RWPE2 (cell line): ENCODE measurements around the gene HVCN1.

Experiments
- ATAC-seq: fragments of 200-7000 bp; cut with Tn5 transposase; 3 replicates; pipeline ENCODE4 v1.9.1; 2021; ENCODE audit warnings: low read depth
- DNase-seq: peaks from one replicate; pipeline ENCODE4 v3.0.0-alpha.2; 2020; ENCODE audit warnings: low spot score
- H3K27ac ChIP-seq: fragments of 450-650 bp; 2 replicates; pipeline ENCODE4 v1.5.1; 2017; ENCODE audit warnings: mild to moderate bottlenecking; ENCODE audit not compliant: poor library complexity, severe bottlenecking
- H3K27me3 ChIP-seq: fragments of 250-450 bp; sonication (Bioruptor Pico); 2 replicates; pipeline ENCODE4 v1.5.1; 2021; ENCODE audit warnings: mild to moderate bottlenecking, moderate library complexity; ENCODE audit not compliant: insufficient read depth, poor library complexity, severe bottlenecking
- H3K36me3 ChIP-seq: fragments of 250-450 bp; sonication (Bioruptor Pico); 2 replicates; pipeline ENCODE4 v1.5.1; 2020; ENCODE audit warnings: low read depth, mild to moderate bottlenecking, moderate library complexity
- H3K4me1 ChIP-seq: fragments of 250-450 bp; sonication (Bioruptor Pico); 2 replicates; pipeline ENCODE4 v1.5.1; 2021; ENCODE audit warnings: mild to moderate bottlenecking, moderate library complexity; ENCODE audit not compliant: insufficient read depth, poor library complexity, severe bottlenecking
- H3K4me3 ChIP-seq: fragments of 250-450 bp; sonication (Bioruptor Pico); 2 replicates; pipeline ENCODE4 v1.5.1; 2021; ENCODE audit warnings: mild to moderate bottlenecking, moderate library complexity; ENCODE audit not compliant: severe bottlenecking
- H3K9me3 ChIP-seq: fragments of 250-450 bp; sonication (Bioruptor Pico); 2 replicates; pipeline ENCODE4 v1.5.1; 2021; ENCODE audit warnings: mild to moderate bottlenecking, moderate library complexity; ENCODE audit not compliant: severe bottlenecking
- TF ChIP-seq, protein P1 (sequence below): fragments of 450-650 bp; IDR thresholded peaks from one replicate; pipeline ENCODE4 v1.5.1; 2017; ENCODE audit warnings: mild to moderate bottlenecking, moderate library complexity; ENCODE audit not compliant: poor library complexity, severe bottlenecking

Gene HVCN1

DNA sequence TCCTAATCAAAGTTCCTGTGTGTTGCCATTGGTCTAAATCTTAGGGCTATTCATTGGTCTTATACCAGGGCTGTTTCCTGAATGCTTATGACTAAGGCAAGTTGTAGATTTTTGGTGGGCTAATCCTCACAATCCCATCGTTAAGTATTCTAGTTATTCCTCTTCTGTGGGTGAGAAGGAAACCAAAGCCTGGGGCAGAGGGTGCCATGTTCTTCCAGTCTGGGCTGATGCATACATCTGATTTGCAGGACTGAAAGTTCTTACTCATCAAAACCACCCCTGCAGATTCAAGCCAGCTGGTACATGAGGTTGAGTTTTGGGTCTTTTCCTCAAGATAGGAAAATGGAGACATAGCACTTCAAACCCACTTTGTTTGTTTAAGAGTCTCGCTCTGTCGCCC lies 28.1 kb upstream of the HVCN1 start:
- H3K36me3 ChIP-seq: peaks cover 38% of the 10 kb centered on the region
- no peaks in the 10 kb centered on the region for H3K4me1 ChIP-seq
- no peaks in the 10 kb centered on the region for H3K9me3 ChIP-seq
- H3K27ac ChIP-seq: no peak overlapping the region
- H3K27me3 ChIP-seq: no peaks in the 10 kb centered on the region
- no peak for DNase-seq
- no peak overlapping the region for H3K4me3 ChIP-seq
- TF ChIP-seq, protein P1, sequence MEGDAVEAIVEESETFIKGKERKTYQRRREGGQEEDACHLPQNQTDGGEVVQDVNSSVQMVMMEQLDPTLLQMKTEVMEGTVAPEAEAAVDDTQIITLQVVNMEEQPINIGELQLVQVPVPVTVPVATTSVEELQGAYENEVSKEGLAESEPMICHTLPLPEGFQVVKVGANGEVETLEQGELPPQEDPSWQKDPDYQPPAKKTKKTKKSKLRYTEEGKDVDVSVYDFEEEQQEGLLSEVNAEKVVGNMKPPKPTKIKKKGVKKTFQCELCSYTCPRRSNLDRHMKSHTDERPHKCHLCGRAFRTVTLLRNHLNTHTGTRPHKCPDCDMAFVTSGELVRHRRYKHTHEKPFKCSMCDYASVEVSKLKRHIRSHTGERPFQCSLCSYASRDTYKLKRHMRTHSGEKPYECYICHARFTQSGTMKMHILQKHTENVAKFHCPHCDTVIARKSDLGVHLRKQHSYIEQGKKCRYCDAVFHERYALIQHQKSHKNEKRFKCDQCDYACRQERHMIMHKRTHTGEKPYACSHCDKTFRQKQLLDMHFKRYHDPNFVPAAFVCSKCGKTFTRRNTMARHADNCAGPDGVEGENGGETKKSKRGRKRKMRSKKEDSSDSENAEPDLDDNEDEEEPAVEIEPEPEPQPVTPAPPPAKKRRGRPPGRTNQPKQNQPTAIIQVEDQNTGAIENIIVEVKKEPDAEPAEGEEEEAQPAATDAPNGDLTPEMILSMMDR: no peak
- peak; percentile 32; the same call in 1 of the 3 replicates for ATAC-seq

DNA sequence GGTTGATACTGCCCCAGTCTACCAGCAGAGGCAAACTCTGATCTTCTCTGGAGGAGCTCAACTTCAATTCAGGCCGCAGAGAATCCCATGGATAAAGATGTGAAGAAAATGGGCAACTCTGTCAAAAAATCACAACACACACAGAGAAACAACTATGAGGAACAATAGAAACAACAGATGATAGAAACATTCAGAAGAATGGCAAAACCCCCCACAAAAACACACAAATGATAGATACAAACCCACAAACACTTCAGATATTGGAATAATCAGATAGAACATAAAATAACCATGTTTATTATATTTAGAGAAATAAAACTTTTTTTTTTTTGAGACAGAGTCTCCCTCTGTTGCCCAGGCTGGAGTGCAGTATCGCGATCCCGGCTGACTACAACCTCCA lies 20.0 kb upstream of the HVCN1 start:
- no peak for DNase-seq
- H3K27me3 ChIP-seq: no peaks in the 10 kb centered on the region
- no peak overlapping the region for H3K27ac ChIP-seq
- no peak for ATAC-seq
- TF ChIP-seq, protein P1: no peak
- no peak overlapping the region for H3K4me3 ChIP-seq
- no peaks in the 10 kb centered on the region for H3K36me3 ChIP-seq
- no peaks in the 10 kb centered on the region for H3K4me1 ChIP-seq
- no peaks in the 10 kb centered on the region for H3K9me3 ChIP-seq

DNA sequence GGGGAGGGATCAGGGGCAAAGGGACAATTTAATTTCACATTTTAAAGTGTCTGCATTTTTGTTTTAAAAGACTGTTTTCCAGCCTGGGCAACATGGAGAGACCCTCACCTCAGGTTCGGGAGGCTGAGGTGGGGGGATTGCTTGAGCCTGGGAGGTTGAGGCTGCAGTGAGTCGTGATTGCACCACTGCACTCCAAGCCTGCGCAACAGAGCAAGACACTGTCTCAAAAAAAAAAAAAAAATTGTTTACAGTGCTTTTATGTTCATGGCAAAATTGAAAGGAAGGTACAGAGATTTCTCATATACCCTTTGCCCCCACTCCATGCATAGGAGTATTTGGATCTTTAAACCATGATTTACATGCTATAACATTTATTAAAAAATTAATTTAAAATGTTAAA lies 16.4 kb upstream of the HVCN1 start:
- Histone ChIP-seq H3K9me3 (no peaks in the 10 kb centered on the region), H3K36me3 (no peaks in the 10 kb centered on the region), H3K4me3 (no peak overlapping the region), H3K4me1 (no peaks in the 10 kb centered on the region), H3K27ac (no peak overlapping the region), H3K27me3 (no peaks in the 10 kb centered on the region)
- TF ChIP-seq, protein P1: no peak
- no peak for DNase-seq
- no peak for ATAC-seq

DNA sequence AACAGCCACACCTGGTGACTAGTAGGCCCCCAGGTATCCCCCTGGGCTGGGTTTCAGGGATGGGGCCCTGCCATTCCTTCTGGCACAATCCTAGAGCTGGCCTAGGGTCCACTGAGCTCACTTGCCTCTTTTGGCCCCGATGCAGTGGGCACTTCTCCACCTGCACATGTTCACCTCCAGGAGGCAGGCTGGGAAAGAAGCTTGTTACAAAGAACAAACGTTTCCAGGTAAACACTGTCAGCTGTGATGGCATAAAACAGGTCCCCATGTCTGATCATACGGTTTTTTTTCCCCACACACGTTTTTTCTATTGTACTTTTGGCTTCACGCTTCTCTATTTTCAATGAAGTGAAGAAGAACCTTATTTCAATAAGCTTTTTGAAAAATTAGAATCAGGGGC lies 15.8 kb upstream of the HVCN1 start:
- H3K4me3 ChIP-seq: no peak overlapping the region
- H3K9me3 ChIP-seq: no peaks in the 10 kb centered on the region
- H3K27me3 ChIP-seq: no peaks in the 10 kb centered on the region
- no peak for DNase-seq
- no peak overlapping the region for H3K27ac ChIP-seq
- TF ChIP-seq, protein P1: peak; percentile 27
- peak; percentile 41; the same call in 1 of the 3 replicates for ATAC-seq
- no peaks in the 10 kb centered on the region for H3K4me1 ChIP-seq
- no peaks in the 10 kb centered on the region for H3K36me3 ChIP-seq

DNA sequence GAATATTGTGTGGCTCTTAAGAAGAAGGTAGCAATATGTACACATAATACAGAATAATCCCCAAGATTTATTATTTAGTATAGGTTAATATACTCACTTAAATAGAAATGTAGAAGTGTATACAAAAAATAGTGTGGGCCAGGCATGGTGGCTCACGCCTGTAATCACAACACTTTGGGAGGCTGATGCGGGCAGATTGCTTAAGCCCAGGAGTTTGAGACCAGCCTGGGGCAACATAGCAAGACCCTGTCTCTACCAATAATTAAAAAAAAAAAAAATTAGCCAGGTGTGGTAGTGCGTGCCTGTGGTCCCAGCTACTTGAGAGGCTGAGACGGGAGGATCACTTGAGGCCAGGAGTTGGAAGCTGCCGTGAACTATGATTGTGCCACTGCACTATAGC lies 15.3 kb upstream of the HVCN1 start:
- Histone ChIP-seq H3K4me3 (no peak overlapping the region), H3K4me1 (no peaks in the 10 kb centered on the region), H3K27me3 (no peaks in the 10 kb centered on the region), H3K27ac (no peak overlapping the region), H3K9me3 (no peaks in the 10 kb centered on the region), H3K36me3 (no peaks in the 10 kb centered on the region)
- TF ChIP-seq, protein P1: no peak
- DNase-seq (no peak), ATAC-seq (no peak)
